PC-9 (cell line): ENCODE data around the gene KIF4B.

Experiments used
- EZH2 ChIP-seq: fragments of 200-600 bp; sonication (generic); IDR thresholded peaks from 2 replicates; pipeline ENCODE4 v1.8.0; 2017; ENCODE audit warnings: antibody characterized with exemption, low read depth
- TF ChIP-seq, protein P1 (sequence below): fragments of 200-600 bp; sonication (generic); conservative IDR thresholded peaks from 2 replicates; pipeline ENCODE4 v1.6.1; 2017; ENCODE audit warnings: mixed run types, antibody characterized with exemption, mild to moderate bottlenecking, moderate library complexity

DNA sequence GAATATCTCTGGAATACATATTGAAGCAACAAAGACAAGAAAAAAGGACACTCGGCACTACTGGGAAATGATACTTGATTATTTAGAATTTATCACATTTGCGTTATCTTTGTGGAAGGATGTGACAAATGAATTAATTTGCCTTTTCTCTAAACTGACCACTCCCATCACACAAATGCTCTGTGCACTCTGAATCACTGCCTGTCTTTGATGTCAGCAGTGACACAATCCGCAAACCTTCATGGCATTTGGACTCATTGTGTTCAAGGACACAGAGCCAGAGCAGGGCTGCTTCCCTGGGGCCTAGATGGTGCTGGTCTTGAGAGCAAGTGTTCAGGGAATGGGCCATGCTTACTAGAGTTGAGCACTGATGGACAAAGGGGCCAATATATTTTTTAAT is 4.9 kb upstream of the KIF4B start:
- no peak for TF ChIP-seq EZH2
- TF ChIP-seq, protein P1, sequence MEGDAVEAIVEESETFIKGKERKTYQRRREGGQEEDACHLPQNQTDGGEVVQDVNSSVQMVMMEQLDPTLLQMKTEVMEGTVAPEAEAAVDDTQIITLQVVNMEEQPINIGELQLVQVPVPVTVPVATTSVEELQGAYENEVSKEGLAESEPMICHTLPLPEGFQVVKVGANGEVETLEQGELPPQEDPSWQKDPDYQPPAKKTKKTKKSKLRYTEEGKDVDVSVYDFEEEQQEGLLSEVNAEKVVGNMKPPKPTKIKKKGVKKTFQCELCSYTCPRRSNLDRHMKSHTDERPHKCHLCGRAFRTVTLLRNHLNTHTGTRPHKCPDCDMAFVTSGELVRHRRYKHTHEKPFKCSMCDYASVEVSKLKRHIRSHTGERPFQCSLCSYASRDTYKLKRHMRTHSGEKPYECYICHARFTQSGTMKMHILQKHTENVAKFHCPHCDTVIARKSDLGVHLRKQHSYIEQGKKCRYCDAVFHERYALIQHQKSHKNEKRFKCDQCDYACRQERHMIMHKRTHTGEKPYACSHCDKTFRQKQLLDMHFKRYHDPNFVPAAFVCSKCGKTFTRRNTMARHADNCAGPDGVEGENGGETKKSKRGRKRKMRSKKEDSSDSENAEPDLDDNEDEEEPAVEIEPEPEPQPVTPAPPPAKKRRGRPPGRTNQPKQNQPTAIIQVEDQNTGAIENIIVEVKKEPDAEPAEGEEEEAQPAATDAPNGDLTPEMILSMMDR, result no peak
